Measurements from ENCODE around the gene ARSD.
"Not testable (repeated sequence)": the region's sequence is repeated elsewhere in the genome, so short reads cannot be mapped to it uniquely, and the experiment has no call there.

Gene ARSD

DNA sequence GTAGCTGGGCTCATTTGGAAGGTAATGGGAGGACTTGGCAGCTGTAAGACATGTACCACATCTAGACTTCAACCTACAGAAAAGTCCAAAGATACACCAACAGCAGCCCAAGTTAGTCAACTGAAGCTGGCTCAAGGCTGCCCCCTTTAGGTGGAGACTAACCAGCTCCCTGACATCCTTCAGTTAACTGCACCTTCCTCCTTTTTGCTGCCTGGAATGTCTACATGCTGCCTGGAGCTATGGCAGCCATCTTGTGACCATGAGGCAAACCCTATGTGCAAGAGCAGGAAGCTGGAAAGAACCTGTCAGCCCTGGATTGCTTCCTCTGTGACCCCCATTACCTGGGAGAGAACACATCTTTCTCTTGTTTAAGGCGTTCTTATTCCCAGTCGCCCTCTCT is 25.8 kb downstream of the ARSD start:
- Histone ChIP-seq H3K27me3 (ENCODE audit: control insufficient read depth, insufficient read depth, low read length) (no peaks in the 10 kb centered on the region), H3K36me3 (ENCODE audit: control insufficient read depth, insufficient read depth, low read length) (peaks cover 3% of the 10 kb centered on the region), H3K4me1 (ENCODE audit: control insufficient read depth, insufficient read depth, low read length) (peaks cover 5% of the 10 kb centered on the region), H3K4me3 (ENCODE audit: low read depth, low read length) (no peak overlapping the region), H3K9ac (ENCODE audit: low read depth, low read length) (no peak overlapping the region), H3K9me3 (ENCODE audit: control insufficient read depth, insufficient read depth, low read length) (peaks cover 7% of the 10 kb centered on the region)

DNA sequence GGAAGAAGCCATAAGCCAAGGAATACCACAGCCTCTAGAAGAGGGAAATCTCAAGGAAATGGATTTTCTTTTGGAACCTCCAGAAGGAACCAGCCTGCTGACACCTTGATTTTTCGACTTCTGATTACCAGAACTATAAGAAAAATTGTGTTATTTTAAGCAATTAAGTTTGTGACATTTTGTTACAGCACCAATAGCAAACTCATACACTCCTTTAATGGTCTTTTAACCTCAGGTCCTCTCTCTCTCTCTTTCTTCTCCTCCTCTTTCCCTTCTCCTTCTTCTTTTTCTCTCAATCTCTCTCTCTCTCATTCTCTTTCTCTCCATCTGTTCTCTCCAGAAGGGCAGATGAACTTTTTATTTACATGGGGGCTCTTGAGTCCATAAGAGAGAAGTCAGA is 26.3 kb downstream of the ARSD start:
- peaks cover 3% of the 10 kb centered on the region for H3K36me3 ChIP-seq (ENCODE audit: control insufficient read depth, insufficient read depth, low read length)
- no peak overlapping the region for H3K4me3 ChIP-seq (ENCODE audit: low read depth, low read length)
- H3K4me1 ChIP-seq (ENCODE audit: control insufficient read depth, insufficient read depth, low read length), result peaks cover 7% of the 10 kb centered on the region
- H3K9me3 ChIP-seq (ENCODE audit: control insufficient read depth, insufficient read depth, low read length), result peaks cover 7% of the 10 kb centered on the region
- H3K27me3 ChIP-seq (ENCODE audit: control insufficient read depth, insufficient read depth, low read length), result no peaks in the 10 kb centered on the region
- H3K9ac ChIP-seq (ENCODE audit: low read depth, low read length), result no peak overlapping the region

DNA sequence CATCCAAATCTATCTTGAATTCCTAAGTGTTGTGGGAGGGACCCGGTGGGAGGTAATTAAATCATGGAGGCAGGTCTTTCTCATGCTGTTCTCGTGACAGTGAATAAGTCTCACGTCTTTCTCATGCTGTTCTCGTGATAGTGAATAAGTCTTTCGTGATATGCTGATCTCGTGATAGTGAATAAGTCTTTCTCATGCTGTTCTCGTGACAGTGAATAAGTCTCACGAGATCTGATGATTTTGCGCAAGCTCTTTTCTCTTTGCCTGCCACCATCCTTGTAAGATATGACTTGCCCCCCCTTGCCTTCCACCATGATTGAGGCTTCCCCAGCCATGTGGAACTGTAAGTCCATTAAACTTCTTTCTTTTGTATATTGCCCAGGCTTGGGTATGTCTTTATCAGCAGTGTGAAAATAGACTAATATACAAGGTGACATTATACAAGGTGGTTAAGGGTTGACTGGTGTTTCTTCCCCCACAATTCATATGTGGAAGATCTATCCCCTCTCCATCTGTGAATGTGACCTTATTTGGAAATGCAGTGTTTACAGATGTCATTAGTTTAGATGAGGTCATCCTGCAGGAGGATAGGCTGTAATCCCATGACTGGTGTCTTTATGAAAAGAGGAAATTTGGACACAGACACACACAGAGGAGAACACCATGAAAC is 27.6 kb downstream of the ARSD start:
- H3K9me3 ChIP-seq (ENCODE audit: control insufficient read depth, insufficient read depth, low read length), result peaks cover 7% of the 10 kb centered on the region
- H3K36me3 ChIP-seq (ENCODE audit: control insufficient read depth, insufficient read depth, low read length), result no peaks in the 10 kb centered on the region
- no peak overlapping the region for H3K4me3 ChIP-seq (ENCODE audit: low read depth, low read length)
- no peaks in the 10 kb centered on the region for H3K27me3 ChIP-seq (ENCODE audit: control insufficient read depth, insufficient read depth, low read length)
- peaks cover 11% of the 10 kb centered on the region for H3K4me1 ChIP-seq (ENCODE audit: control insufficient read depth, insufficient read depth, low read length)
- H3K9ac ChIP-seq (ENCODE audit: low read depth, low read length), result no peak overlapping the region

- Histone ChIP-seq H3K9ac (ENCODE audit: low read depth, low read length) (no peak overlapping the region), H3K36me3 (ENCODE audit: control insufficient read depth, insufficient read depth, low read length) (no peaks in the 10 kb centered on the region), H3K27me3 (ENCODE audit: control insufficient read depth, insufficient read depth, low read length) (no peaks in the 10 kb centered on the region), H3K9me3 (ENCODE audit: control insufficient read depth, insufficient read depth, low read length) (peaks cover 7% of the 10 kb centered on the region), H3K4me1 (ENCODE audit: control insufficient read depth, insufficient read depth, low read length) (peaks cover 11% of the 10 kb centered on the region), H3K4me3 (ENCODE audit: low read depth, low read length) (no peak overlapping the region)
These were observed 30.2 kb downstream of the ARSD start for GRCh38 chrX:2898846-2899512.

GRCh38 chrX:2897690-2898623 is 31.2 kb downstream of the ARSD start:
- H3K4me3 ChIP-seq (ENCODE audit: low read depth, low read length); H3K9ac ChIP-seq (ENCODE audit: low read depth, low read length): not testable (repeated sequence)

GRCh38 chrX:2897311-2897689 is 31.8 kb downstream of the ARSD start:
- Histone ChIP-seq H3K4me3 (ENCODE audit: low read depth, low read length) (no peak overlapping the region), H3K9ac (ENCODE audit: low read depth, low read length) (no peak overlapping the region), H3K9me3 (ENCODE audit: control insufficient read depth, insufficient read depth, low read length) (no peaks in the 10 kb centered on the region)

More at GRCh38 chrX:2897690-2898623, 31.2 kb downstream of the ARSD start:
- H3K27me3 ChIP-seq (ENCODE audit: control insufficient read depth, insufficient read depth, low read length); H3K36me3 ChIP-seq (ENCODE audit: control insufficient read depth, insufficient read depth, low read length); H3K9me3 ChIP-seq (ENCODE audit: control insufficient read depth, insufficient read depth, low read length): not testable (repeated sequence)
- peaks cover 11% of the 10 kb centered on the region for H3K4me1 ChIP-seq (ENCODE audit: control insufficient read depth, insufficient read depth, low read length)

DNA sequence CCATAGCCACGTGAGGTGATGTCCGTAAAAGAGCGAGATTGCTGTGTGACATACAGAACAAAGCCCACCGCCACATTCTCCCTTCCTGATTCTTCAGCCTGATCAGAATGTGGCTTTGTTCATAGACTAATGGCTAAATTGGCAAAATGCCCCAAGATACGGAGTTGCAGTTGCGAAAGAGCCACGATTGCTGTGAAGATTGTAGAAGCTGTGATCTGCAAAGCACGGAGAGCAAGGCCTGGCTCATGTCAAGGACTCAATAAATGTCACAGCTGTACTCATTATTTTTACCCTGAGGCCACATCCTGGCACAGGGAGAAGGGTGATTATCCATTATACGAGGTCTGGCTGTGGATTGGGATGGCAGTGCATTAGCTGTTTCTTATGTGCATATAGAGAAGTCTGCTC is 34.2 kb downstream of the ARSD start:
- no peaks in the 10 kb centered on the region for H3K27me3 ChIP-seq (ENCODE audit: control insufficient read depth, insufficient read depth, low read length)
- H3K36me3 ChIP-seq (ENCODE audit: control insufficient read depth, insufficient read depth, low read length), result no peaks in the 10 kb centered on the region
- H3K9ac ChIP-seq (ENCODE audit: low read depth, low read length), result no peak overlapping the region
- no peaks in the 10 kb centered on the region for H3K9me3 ChIP-seq (ENCODE audit: control insufficient read depth, insufficient read depth, low read length)
- peaks cover 22% of the 10 kb centered on the region for H3K4me1 ChIP-seq (ENCODE audit: control insufficient read depth, insufficient read depth, low read length)
- no peak overlapping the region for H3K4me3 ChIP-seq (ENCODE audit: low read depth, low read length)

More at GRCh38 chrX:2897311-2897689, 31.8 kb downstream of the ARSD start:
- no peaks in the 10 kb centered on the region for H3K36me3 ChIP-seq (ENCODE audit: control insufficient read depth, insufficient read depth, low read length)
- H3K27me3 ChIP-seq (ENCODE audit: control insufficient read depth, insufficient read depth, low read length), result no peaks in the 10 kb centered on the region
- H3K4me1 ChIP-seq (ENCODE audit: control insufficient read depth, insufficient read depth, low read length), result peaks cover 14% of the 10 kb centered on the region

GRCh38 chrX:2892816-2893215 is 36.3 kb downstream of the ARSD start:
- no peaks in the 10 kb centered on the region for H3K36me3 ChIP-seq (ENCODE audit: control insufficient read depth, insufficient read depth, low read length)

GRCh38 chrX:2890536-2891460 is 38.3 kb downstream of the ARSD start:
- H3K4me3 ChIP-seq (ENCODE audit: low read depth, low read length); H3K9ac ChIP-seq (ENCODE audit: low read depth, low read length): not testable (repeated sequence)

More at GRCh38 chrX:2892816-2893215, 36.3 kb downstream of the ARSD start:
- H3K4me3 ChIP-seq (ENCODE audit: low read depth, low read length), result no peak overlapping the region
- H3K4me1 ChIP-seq (ENCODE audit: control insufficient read depth, insufficient read depth, low read length), result peaks cover 23% of the 10 kb centered on the region
- H3K9me3 ChIP-seq (ENCODE audit: control insufficient read depth, insufficient read depth, low read length), result no peaks in the 10 kb centered on the region
- no peak overlapping the region for H3K9ac ChIP-seq (ENCODE audit: low read depth, low read length)
- no peaks in the 10 kb centered on the region for H3K27me3 ChIP-seq (ENCODE audit: control insufficient read depth, insufficient read depth, low read length)

GRCh38 chrX:2889706-2890490 is 39.2 kb downstream of the ARSD start:
- H3K9ac ChIP-seq (ENCODE audit: low read depth, low read length); H3K36me3 ChIP-seq (ENCODE audit: control insufficient read depth, insufficient read depth, low read length); H3K9me3 ChIP-seq (ENCODE audit: control insufficient read depth, insufficient read depth, low read length); H3K27me3 ChIP-seq (ENCODE audit: control insufficient read depth, insufficient read depth, low read length); H3K4me3 ChIP-seq (ENCODE audit: low read depth, low read length): not testable (repeated sequence)
- H3K4me1 ChIP-seq (ENCODE audit: control insufficient read depth, insufficient read depth, low read length), result peaks cover 19% of the 10 kb centered on the region

More at GRCh38 chrX:2890536-2891460, 38.3 kb downstream of the ARSD start:
- not testable (repeated sequence) for H3K27me3 ChIP-seq (ENCODE audit: control insufficient read depth, insufficient read depth, low read length); H3K36me3 ChIP-seq (ENCODE audit: control insufficient read depth, insufficient read depth, low read length); H3K9me3 ChIP-seq (ENCODE audit: control insufficient read depth, insufficient read depth, low read length)
- peaks cover 19% of the 10 kb centered on the region for H3K4me1 ChIP-seq (ENCODE audit: control insufficient read depth, insufficient read depth, low read length)
